ENCODE measurements around the gene PSMD4. TPM values are rescaled to one million over a fixed set of nuclear protein-coding genes. Genes with fewer than 3 reads are reported as not detected.

Gene PSMD4
- total and polyA plus RNA-seq, 2 of the 8 experiments (the other 6 are each of a cell fraction or from before 2014, with no cell fraction given): 216 to 284 TPM

GRCh38 chr1:151251656-151252470 is 2.7 kb upstream of the PSMD4 start (continued):
- no peak for TF ChIP-seq USF2 (IDR thresholded peaks at IDR 0.05; ENCODE audit: low read length)

Measured in H1 (cell line).